Right atrium auricular region (tissue), 2 donors: ENCODE data around the gene TRERF1. TPM values are rescaled to one million over a fixed set of nuclear protein-coding genes. Genes with fewer than 3 reads are reported as not detected.

Experiments
- DNase-seq: peaks from one replicate; pipeline ENCODE4 v3.0.0-alpha.2; 2019; ENCODE audit warnings: low spot score
- H3K27ac ChIP-seq, 2 donors: fragments of 200-600 bp; sonication (generic); 1 replicate in 1 of 2; 2 replicates in 1 of 2; pipeline ENCODE4 v1.5.1; 2016 to 2019
- H3K27me3 ChIP-seq, 2 donors: fragments of 200-600 bp; sonication (generic); one replicate each; pipeline versions ENCODE4 v1.5.1 to v1.6.0; 2017 to 2019
- H3K36me3 ChIP-seq: fragments of 200-600 bp; sonication (generic); one replicate; pipeline ENCODE4 v1.5.1; 2016
- H3K4me1 ChIP-seq, 2 donors: fragments of 200-600 bp; sonication (generic); one replicate each; pipeline versions ENCODE4 v1.5.1 to v1.6.0; 2017 to 2019
- H3K4me3 ChIP-seq, 2 donors: fragments of 200-600 bp; sonication (generic); 1 replicate in 1 of 2; 2 replicates in 1 of 2; pipeline ENCODE4 v1.5.1; 2017 to 2019; ENCODE audit warnings: mild to moderate bottlenecking in 1 of 2, moderate library complexity in 1 of 2
- H3K9me3 ChIP-seq, 2 donors: fragments of 200-600 bp; sonication (generic); one replicate each; pipeline ENCODE4 v1.5.1; 2019
- total RNA-seq, 2 donors: library from RNA; depleted of rRNA; stranded (reverse); fragments of >200 nt; gene quantifications; one replicate each; pipeline ENCODE4 v1.1.0, GENCODE V29; 2016
- TF ChIP-seq, protein P1 (sequence below), 2 donors: fragments of 200-600 bp; sonication (generic); IDR thresholded peaks; one replicate each; pipeline ENCODE4 v1.5.1; 2019; ENCODE audit warnings: antibody characterized with exemption in 2 of 2

Gene TRERF1
- total RNA-seq, 2 donors from 2014 or later = 1.9 to 2.5 TPM

DNA sequence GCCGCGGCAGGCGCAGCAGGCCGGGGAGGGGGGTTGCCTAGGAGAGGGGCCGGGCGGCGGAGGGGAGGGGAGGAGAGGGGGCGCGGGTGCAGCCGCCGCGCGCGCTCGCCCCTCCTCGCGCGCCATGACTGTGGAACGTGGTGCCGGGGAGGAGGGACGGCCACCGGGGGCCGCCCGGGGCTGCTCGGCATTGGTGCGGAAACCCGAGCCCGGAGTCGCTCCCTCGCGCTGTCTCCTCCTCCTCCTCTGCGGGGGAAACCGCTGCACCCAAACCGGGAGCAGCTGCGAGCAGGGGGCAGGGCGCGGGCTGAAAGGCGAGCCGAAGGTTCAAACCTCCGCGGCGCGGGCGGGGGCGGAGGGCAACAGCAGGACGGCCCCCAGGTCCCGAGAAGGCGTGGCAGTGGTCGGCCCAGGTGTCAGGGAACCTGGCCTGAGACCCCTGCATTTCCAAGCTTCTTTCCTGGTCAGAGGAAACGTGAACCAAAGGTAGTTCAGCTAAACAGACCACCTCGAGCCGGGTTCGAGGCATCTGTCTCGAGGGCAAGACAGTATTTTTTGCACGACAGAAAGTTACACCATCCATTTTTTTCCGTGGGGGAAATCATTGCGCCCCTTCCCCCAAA, 1.4 kb upstream of the TRERF1 start:
- Histone ChIP-seq H3K36me3 (no peaks in the 10 kb centered on the region), H3K9me3 (no peaks in the 10 kb centered on the region), H3K4me3 (peak overlapping the region; percentile 72 to 84), H3K4me1 (peaks cover 0 to 36% of the 10 kb centered on the region in 2 donors), H3K27ac (peak overlapping the region; percentile 75 to 89), H3K27me3 (no peaks in the 10 kb centered on the region)
- TF ChIP-seq, protein P1, sequence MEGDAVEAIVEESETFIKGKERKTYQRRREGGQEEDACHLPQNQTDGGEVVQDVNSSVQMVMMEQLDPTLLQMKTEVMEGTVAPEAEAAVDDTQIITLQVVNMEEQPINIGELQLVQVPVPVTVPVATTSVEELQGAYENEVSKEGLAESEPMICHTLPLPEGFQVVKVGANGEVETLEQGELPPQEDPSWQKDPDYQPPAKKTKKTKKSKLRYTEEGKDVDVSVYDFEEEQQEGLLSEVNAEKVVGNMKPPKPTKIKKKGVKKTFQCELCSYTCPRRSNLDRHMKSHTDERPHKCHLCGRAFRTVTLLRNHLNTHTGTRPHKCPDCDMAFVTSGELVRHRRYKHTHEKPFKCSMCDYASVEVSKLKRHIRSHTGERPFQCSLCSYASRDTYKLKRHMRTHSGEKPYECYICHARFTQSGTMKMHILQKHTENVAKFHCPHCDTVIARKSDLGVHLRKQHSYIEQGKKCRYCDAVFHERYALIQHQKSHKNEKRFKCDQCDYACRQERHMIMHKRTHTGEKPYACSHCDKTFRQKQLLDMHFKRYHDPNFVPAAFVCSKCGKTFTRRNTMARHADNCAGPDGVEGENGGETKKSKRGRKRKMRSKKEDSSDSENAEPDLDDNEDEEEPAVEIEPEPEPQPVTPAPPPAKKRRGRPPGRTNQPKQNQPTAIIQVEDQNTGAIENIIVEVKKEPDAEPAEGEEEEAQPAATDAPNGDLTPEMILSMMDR (IDR thresholded peaks at IDR 0.05) = peak in 1 of 2 donors; percentile 27
- DNase-seq = peak; percentile 87

GRCh38 chr6:42452171-42453030, 675 bp upstream of the TRERF1 start:
- Histone ChIP-seq H3K27me3 (no peaks in the 10 kb centered on the region), H3K27ac (peak overlapping the region; percentile 75 to 89), H3K4me1 (peaks cover 0 to 36% of the 10 kb centered on the region in 2 donors), H3K36me3 (no peaks in the 10 kb centered on the region), H3K9me3 (no peaks in the 10 kb centered on the region), H3K4me3 (peak overlapping the region; percentile 72 to 84)
- no peak for DNase-seq
- TF ChIP-seq, protein P1 (IDR thresholded peaks at IDR 0.05) = no peak

DNA sequence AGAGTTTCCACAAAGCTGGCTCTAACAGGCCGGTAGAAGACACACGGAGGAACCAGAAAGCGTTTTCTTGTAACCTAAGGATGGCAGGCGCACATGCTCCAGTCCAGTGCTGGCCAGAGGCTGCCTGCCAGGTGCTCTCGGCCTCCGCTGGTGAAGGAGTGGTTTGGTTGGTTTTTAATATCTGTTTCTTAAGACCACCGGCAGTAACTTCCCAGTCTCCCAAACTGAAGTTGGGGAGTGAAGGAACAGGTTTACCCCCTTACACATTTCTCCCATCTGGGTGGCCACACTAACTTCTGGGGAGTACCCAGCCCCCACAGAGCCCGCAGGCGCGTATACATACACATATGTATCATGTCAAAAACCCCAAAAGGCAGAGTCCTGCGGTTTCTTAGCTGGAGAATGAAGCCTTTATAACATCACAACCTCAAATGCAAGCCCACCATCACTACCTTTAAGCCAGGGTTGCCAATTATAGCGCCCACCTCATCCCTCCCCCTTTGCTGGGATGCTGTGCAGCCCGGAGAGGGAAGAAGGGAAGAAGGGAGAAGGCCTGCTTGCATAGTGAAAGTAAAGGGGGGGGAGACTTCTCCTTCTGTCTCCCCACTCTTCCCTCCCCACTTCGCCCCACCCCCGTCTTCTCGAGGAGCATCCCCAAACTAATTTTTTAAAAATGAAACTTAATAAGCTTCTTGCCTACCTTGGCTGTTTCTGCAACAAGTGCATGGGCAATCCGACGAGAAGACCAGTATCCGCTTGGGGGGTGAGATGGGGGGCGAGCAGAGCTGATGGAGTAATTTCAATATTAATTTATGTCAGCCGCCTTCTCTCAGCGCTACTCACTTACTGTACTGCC, 1.0 kb downstream of the TRERF1 start:
- Histone ChIP-seq H3K9me3 (no peaks in the 10 kb centered on the region), H3K27me3 (no peaks in the 10 kb centered on the region), H3K4me3 (peak overlapping the region; percentile 72 to 84), H3K27ac (peak overlapping the region; percentile 75 to 89), H3K36me3 (no peaks in the 10 kb centered on the region), H3K4me1 (peaks cover 0 to 36% of the 10 kb centered on the region in 2 donors)
- TF ChIP-seq, protein P1 (IDR thresholded peaks at IDR 0.05) = no peak
- no peak for DNase-seq

- Histone ChIP-seq H3K9me3 (no peaks in the 10 kb centered on the region), H3K4me3 (peak overlapping the region; percentile 72 to 84), H3K4me1 (peaks cover 0 to 36% of the 10 kb centered on the region in 2 donors), H3K27ac (peak overlapping the region; percentile 50), H3K27me3 (no peaks in the 10 kb centered on the region), H3K36me3 (no peaks in the 10 kb centered on the region)
- TF ChIP-seq, protein P1 (IDR thresholded peaks at IDR 0.05) = no peak
- DNase-seq = no peak
Observed at GRCh38 chr6:42449917-42450476, 1.7 kb downstream of the TRERF1 start.

DNA sequence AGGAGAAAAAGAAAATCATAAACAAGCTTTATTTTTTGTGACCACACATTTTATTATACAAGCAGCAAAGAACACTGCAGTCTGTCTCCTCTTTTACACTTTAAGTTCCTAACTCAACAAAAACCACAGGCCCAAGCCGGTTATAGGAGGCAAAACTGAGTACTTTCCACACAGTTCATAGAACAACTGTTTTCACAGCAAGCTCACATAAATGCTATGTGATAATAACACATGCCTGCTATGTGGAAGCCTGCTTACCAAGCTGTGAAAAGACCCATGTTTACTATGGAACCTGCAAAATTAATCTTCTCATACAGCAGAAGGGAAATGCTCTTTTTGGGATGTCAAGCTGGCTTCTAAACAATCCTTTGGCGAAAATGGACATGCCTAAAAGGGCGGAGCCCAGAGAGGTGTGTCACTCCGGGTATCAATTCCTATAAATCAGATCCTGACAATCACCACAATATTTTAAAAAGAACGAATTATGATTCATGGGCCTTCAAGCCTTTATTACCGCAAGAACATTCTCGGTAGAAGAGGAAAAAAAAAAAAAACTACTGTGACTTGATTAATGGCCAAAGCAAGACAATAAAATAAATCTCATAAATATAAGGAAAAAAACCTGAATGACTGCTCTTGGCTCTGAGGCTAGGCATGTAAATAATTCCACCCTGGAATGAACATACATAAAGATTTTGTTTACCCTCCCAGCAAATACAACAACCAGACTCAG, 2.6 kb downstream of the TRERF1 start:
- Histone ChIP-seq H3K4me3 (no peak overlapping the region), H3K36me3 (no peaks in the 10 kb centered on the region), H3K27ac (no peak overlapping the region), H3K27me3 (no peaks in the 10 kb centered on the region), H3K4me1 (peaks cover 0 to 30% of the 10 kb centered on the region in 2 donors), H3K9me3 (no peaks in the 10 kb centered on the region)
- TF ChIP-seq, protein P1 (IDR thresholded peaks at IDR 0.05) = no peak
- no peak for DNase-seq
